ENCODE measurements around the gene DRD4.
A peak's percentile ranks its signal among the peaks of the same experiment; 100 is the strongest.
"Not testable (repeated sequence)": the region's sequence is repeated elsewhere in the genome, so short reads cannot be mapped to it uniquely, and the experiment has no call there.

The DRD4 gene

GRCh38 chr11:645536-645935, 8.5 kb downstream of the DRD4 start:
- no peak for TF ChIP-seq CTCF (IDR thresholded peaks at IDR 0.05; ENCODE audit: low read length)
- TF ChIP-seq EZH2 (optimal IDR thresholded peaks at IDR 0.05; ENCODE audit: low read depth, low read length) = no peak
- no peak for TF ChIP-seq EZH2phosphoT487 (IDR thresholded peaks at IDR 0.05; ENCODE audit: low read length)
- Histone ChIP-seq H3K9me2 (replicated peaks; ENCODE audit: insufficient read depth, low read length) (no peaks in the 10 kb centered on the region), H3K4me3 (ENCODE audit: low read length) (no peak overlapping the region), H3K27ac (ENCODE audit: low read length) (peak overlapping the region; percentile 81), H3K4me1 (ENCODE audit: low read length) (peaks cover 18% of the 10 kb centered on the region), H3F3A (ENCODE audit: insufficient read depth, low read length) (peaks cover 13% of the 10 kb centered on the region), H3K27me3 (replicated peaks; ENCODE audit: insufficient read depth, low read length) (no peaks in the 10 kb centered on the region), H2AFZ (ENCODE audit: low read length) (no peak overlapping the region), H3K36me3 (replicated peaks; ENCODE audit: insufficient read depth, low read length) (no peaks in the 10 kb centered on the region), H3K79me2 (ENCODE audit: low read length) (no peaks in the 10 kb centered on the region), H3K9me3 (replicated peaks; ENCODE audit: insufficient read depth, low read length) (no peaks in the 10 kb centered on the region), H3K9ac (ENCODE audit: low read length) (peak overlapping the region; percentile 31), H4K20me1 (ENCODE audit: insufficient read depth, low read length) (no peaks in the 10 kb centered on the region), H3K4me2 (ENCODE audit: low read depth, low read length) (peak overlapping the region; percentile 25; the same call in 1 of the 2 replicates)
- peak; percentile 95 for DNase-seq

GRCh38 chr11:646214-646613, 9.1 kb downstream of the DRD4 start:
- Histone ChIP-seq H4K20me1 (ENCODE audit: insufficient read depth, low read length) (no peaks in the 10 kb centered on the region), H3K9ac (ENCODE audit: low read length) (no peak overlapping the region; the same call in 1 of the 2 replicates), H3K4me3 (ENCODE audit: low read length) (no peak overlapping the region), H2AFZ (ENCODE audit: low read length) (no peak overlapping the region), H3K27me3 (replicated peaks; ENCODE audit: insufficient read depth, low read length) (no peaks in the 10 kb centered on the region), H3F3A (ENCODE audit: insufficient read depth, low read length) (peaks cover 13% of the 10 kb centered on the region), H3K9me2 (replicated peaks; ENCODE audit: insufficient read depth, low read length) (no peaks in the 10 kb centered on the region), H3K36me3 (replicated peaks; ENCODE audit: insufficient read depth, low read length) (no peaks in the 10 kb centered on the region), H3K27ac (ENCODE audit: low read length) (peak overlapping the region; percentile 81; the same call in 1 of the 2 replicates), H3K9me3 (replicated peaks; ENCODE audit: insufficient read depth, low read length) (no peaks in the 10 kb centered on the region), H3K79me2 (ENCODE audit: low read length) (no peaks in the 10 kb centered on the region), H3K4me1 (ENCODE audit: low read length) (peaks cover 18% of the 10 kb centered on the region), H3K4me2 (ENCODE audit: low read depth, low read length) (no peak overlapping the region)
- TF ChIP-seq EZH2 (optimal IDR thresholded peaks at IDR 0.05; ENCODE audit: low read depth, low read length) = no peak
- no peak for TF ChIP-seq CTCF (IDR thresholded peaks at IDR 0.05; ENCODE audit: low read length)
- no peak for TF ChIP-seq EZH2phosphoT487 (IDR thresholded peaks at IDR 0.05; ENCODE audit: low read length)
- no peak for DNase-seq

- H3K4me3 ChIP-seq (ENCODE audit: low read length); H3K4me2 ChIP-seq (ENCODE audit: low read depth, low read length); H3K9me2 ChIP-seq (replicated peaks; ENCODE audit: insufficient read depth, low read length); DNase-seq; H3K79me2 ChIP-seq (ENCODE audit: low read length); H4K20me1 ChIP-seq (ENCODE audit: insufficient read depth, low read length); H3K9me3 ChIP-seq (replicated peaks; ENCODE audit: insufficient read depth, low read length); H3K36me3 ChIP-seq (replicated peaks; ENCODE audit: insufficient read depth, low read length); H3K27me3 ChIP-seq (replicated peaks; ENCODE audit: insufficient read depth, low read length); H3K27ac ChIP-seq (ENCODE audit: low read length); H3K9ac ChIP-seq (ENCODE audit: low read length); H2AFZ ChIP-seq (ENCODE audit: low read length): not testable (repeated sequence)
- peaks cover 13% of the 10 kb centered on the region for H3F3A ChIP-seq (ENCODE audit: insufficient read depth, low read length)
- H3K4me1 ChIP-seq (ENCODE audit: low read length) = peaks cover 18% of the 10 kb centered on the region
Observed at GRCh38 chr11:647672-648158, 10.6 kb downstream of the DRD4 start.

GRCh38 chr11:650482-650881, 13.4 kb downstream of the DRD4 start:
- Histone ChIP-seq H2AFZ (ENCODE audit: low read length) (no peak overlapping the region), H3K27ac (ENCODE audit: low read length) (no peak overlapping the region), H3K36me3 (replicated peaks; ENCODE audit: insufficient read depth, low read length) (no peaks in the 10 kb centered on the region), H3K27me3 (replicated peaks; ENCODE audit: insufficient read depth, low read length) (no peaks in the 10 kb centered on the region), H3K4me3 (ENCODE audit: low read length) (no peak overlapping the region), H3F3A (ENCODE audit: insufficient read depth, low read length) (peaks cover 10% of the 10 kb centered on the region), H3K4me1 (ENCODE audit: low read length) (peaks cover 9% of the 10 kb centered on the region), H3K4me2 (ENCODE audit: low read depth, low read length) (no peak overlapping the region), H3K9ac (ENCODE audit: low read length) (no peak overlapping the region), H3K9me3 (replicated peaks; ENCODE audit: insufficient read depth, low read length) (no peaks in the 10 kb centered on the region), H3K9me2 (replicated peaks; ENCODE audit: insufficient read depth, low read length) (no peaks in the 10 kb centered on the region), H4K20me1 (ENCODE audit: insufficient read depth, low read length) (no peaks in the 10 kb centered on the region), H3K79me2 (ENCODE audit: low read length) (no peaks in the 10 kb centered on the region)
- no peak for TF ChIP-seq CTCF (IDR thresholded peaks at IDR 0.05; ENCODE audit: low read length)
- TF ChIP-seq EZH2 (optimal IDR thresholded peaks at IDR 0.05; ENCODE audit: low read depth, low read length) = no peak
- no peak for TF ChIP-seq EZH2phosphoT487 (IDR thresholded peaks at IDR 0.05; ENCODE audit: low read length)
- no peak for DNase-seq

- not testable (repeated sequence) for H3K4me1 ChIP-seq (ENCODE audit: low read length); H2AFZ ChIP-seq (ENCODE audit: low read length); H3F3A ChIP-seq (ENCODE audit: insufficient read depth, low read length); H3K36me3 ChIP-seq (replicated peaks; ENCODE audit: insufficient read depth, low read length); H3K9me2 ChIP-seq (replicated peaks; ENCODE audit: insufficient read depth, low read length); H3K4me2 ChIP-seq (ENCODE audit: low read depth, low read length); H3K79me2 ChIP-seq (ENCODE audit: low read length); H3K27me3 ChIP-seq (replicated peaks; ENCODE audit: insufficient read depth, low read length); H3K9me3 ChIP-seq (replicated peaks; ENCODE audit: insufficient read depth, low read length); H3K4me3 ChIP-seq (ENCODE audit: low read length); H3K27ac ChIP-seq (ENCODE audit: low read length); H3K9ac ChIP-seq (ENCODE audit: low read length); H4K20me1 ChIP-seq (ENCODE audit: insufficient read depth, low read length); DNase-seq
Observed at GRCh38 chr11:653136-653535, 16.1 kb downstream of the DRD4 start.

Measured in MM.1S (cell line).